ENCODE data around the gene HMGB3.
A peak's percentile ranks its signal among the peaks of the same experiment; 100 is the strongest.

The HMGB3 gene

GRCh38 chrX:150975655-150976390 is 7.3 kb upstream of the HMGB3 start:
- H3K4me3 ChIP-seq (replicated peaks; ENCODE audit: low read depth, low read length): no peak overlapping the region
- DNase-seq (ENCODE audit: extremely low read depth, low read depth): no peak

GRCh38 chrX:150977411-150978162 is 5.5 kb upstream of the HMGB3 start:
- no peak overlapping the region for H3K4me3 ChIP-seq (replicated peaks; ENCODE audit: low read depth, low read length)
- no peak for DNase-seq (ENCODE audit: extremely low read depth, low read depth)
- TF ChIP-seq CTCF (IDR thresholded peaks at IDR 0.05; ENCODE audit: low read depth, low read length, missing control alignments): no peak

More at GRCh38 chrX:150975655-150976390, 7.3 kb upstream of the HMGB3 start:
- no peak for TF ChIP-seq CTCF (IDR thresholded peaks at IDR 0.05; ENCODE audit: low read depth, low read length, missing control alignments)

GRCh38 chrX:150980186-150980585 is 2.9 kb upstream of the HMGB3 start:
- no peak for TF ChIP-seq CTCF (IDR thresholded peaks at IDR 0.05; ENCODE audit: low read depth, low read length, missing control alignments)
- H3K4me3 ChIP-seq (replicated peaks; ENCODE audit: low read depth, low read length): no peak overlapping the region
- no peak for DNase-seq (ENCODE audit: extremely low read depth, low read depth)

GRCh38 chrX:150980711-150981110 is 2.4 kb upstream of the HMGB3 start:
- no peak for DNase-seq (ENCODE audit: extremely low read depth, low read depth)
- H3K4me3 ChIP-seq (replicated peaks; ENCODE audit: low read depth, low read length): no peak overlapping the region
- TF ChIP-seq CTCF (IDR thresholded peaks at IDR 0.05; ENCODE audit: low read depth, low read length, missing control alignments): no peak

- no peak for DNase-seq (ENCODE audit: extremely low read depth, low read depth)
- peak overlapping the region; percentile 47 for H3K4me3 ChIP-seq (replicated peaks; ENCODE audit: low read depth, low read length)
- no peak for TF ChIP-seq CTCF (IDR thresholded peaks at IDR 0.05; ENCODE audit: low read depth, low read length, missing control alignments)
These were observed 824 bp upstream of the HMGB3 start for GRCh38 chrX:150982235-150982787.

- H3K4me3 ChIP-seq (replicated peaks; ENCODE audit: low read depth, low read length): peak overlapping the region; percentile 46
- no peak for DNase-seq (ENCODE audit: extremely low read depth, low read depth)
- TF ChIP-seq CTCF (IDR thresholded peaks at IDR 0.05; ENCODE audit: low read depth, low read length, missing control alignments): no peak
These were observed 510 bp downstream of the HMGB3 start for GRCh38 chrX:150983521-150984168.

Data from HFF-Myc (cell line).